HepG2 (cell line): ENCODE data around the gene CDYL2. TPM values are rescaled to one million over a fixed set of nuclear protein-coding genes. Genes with fewer than 3 reads are reported as not detected.
A peak's percentile ranks its signal among the peaks of the same experiment; 100 is the strongest.

Source experiments
- ATAC-seq: fragments of 200-7000 bp; cut with Tn5 transposase; 3 replicates; pipeline ENCODE4 v1.9.1; 2020; ENCODE audit warnings: mild to moderate bottlenecking, moderate library complexity
- BruUV-seq: library from RNA; stranded (reverse); fragments of 400-500 nt; replicated peaks from 2 replicates; lab custom pipeline; 2021; lab: Mats Ljungman, UMichigan
- CTCF ChIA-PET: fragments of 300-600 bp; formaldehyde crosslinking; extraction: SDS; loops from one replicate; lab custom pipeline; 2021; ENCODE audit warnings: low total read pairs, inconsistent platforms, low intra/inter-chr PET ratio; lab: Yijun Ruan, JAX
- POLR2A ChIA-PET: fragments of 350-600 bp; sonication (Branson Sonifier 250); formaldehyde crosslinking; loops from one replicate; lab custom pipeline; 2020; ENCODE audit warnings: antibody characterized with exemption, inconsistent platforms; lab: Yijun Ruan, JAX
- DNase-seq: peaks from one replicate; pipeline ENCODE4 v3.0.0-alpha.2; 2015; ENCODE audit warnings: low spot score
- FAIRE-seq: peaks from 3 replicates; lab custom pipeline; 2011; peaks lifted over from hg19 to GRCh38; lab: Jason Lieb, UNC
- H2AFZ ChIP-seq: one replicate; pipeline ENCODE4 v1.6.1; 2011; ENCODE audit warnings: low read length, inconsistent platforms
- H3K27ac ChIP-seq: fragments of 300-600 bp; 3 replicates; pipeline ENCODE4 v1.8.0; 2011; ENCODE audit warnings: mixed run types, mild to moderate bottlenecking, mixed read lengths, low read length, inconsistent platforms; ENCODE audit not compliant: insufficient read depth; ENCODE audit errors: extremely low read length
- H3K27me3 ChIP-seq, 2 experiments: fragments of 200-600 bp in 1 of 2; 2 replicates in 1 of 2; 3 replicates in 1 of 2; pipeline versions ENCODE4 v1.6.0 to v1.8.0; 2011; ENCODE audit warnings: low read length in 2 of 2, mild to moderate bottlenecking in 2 of 2, moderate library complexity in 2 of 2, inconsistent platforms in 1 of 2; ENCODE audit not compliant: insufficient read depth in 2 of 2, control insufficient read depth in 1 of 2
- H3K36me3 ChIP-seq, 2 experiments: fragments of 200-600 bp in 1 of 2; replicated peaks in 1 of 2; 2 replicates in 1 of 2; 3 replicates in 1 of 2; pipeline versions ENCODE4 v1.5.1 to v1.8.0; 2011; ENCODE audit warnings: low read length in 2 of 2, inconsistent platforms in 1 of 2; ENCODE audit not compliant: insufficient read depth in 2 of 2, control insufficient read depth in 1 of 2
- H3K4me1 ChIP-seq: 2 replicates; pipeline ENCODE4 v1.5.1; 2012; ENCODE audit warnings: low read length, inconsistent platforms; ENCODE audit not compliant: insufficient read depth
- H3K4me2 ChIP-seq: 2 replicates; pipeline ENCODE4 v1.6.0; 2011; ENCODE audit warnings: low read depth, low read length, inconsistent platforms
- H3K4me3 ChIP-seq, 3 experiments: fragments of 200-600 bp in 1 of 3; sonication (generic), shearing (Covaris generic) in 1 of 3; replicated peaks in 1 of 3; 2 replicates each; pipeline ENCODE4 v1.5.1; 2011 to 2016; ENCODE audit warnings: low read length in 3 of 3, inconsistent platforms in 2 of 3, low read depth in 2 of 3, mild to moderate bottlenecking in 2 of 3, control low read depth in 1 of 3, mixed read lengths in 1 of 3; ENCODE audit not compliant: insufficient read depth in 1 of 3
- H3K79me2 ChIP-seq: one replicate; pipeline ENCODE4 v1.6.1; 2011; ENCODE audit warnings: low read length, inconsistent platforms; ENCODE audit not compliant: insufficient read depth
- H3K9ac ChIP-seq: 2 replicates; pipeline ENCODE4 v1.6.0; 2011; ENCODE audit warnings: mild to moderate bottlenecking, low read depth, low read length, inconsistent platforms; ENCODE audit not compliant: insufficient read depth
- H3K9me3 ChIP-seq: 2 replicates; pipeline ENCODE4 v1.5.1; 2012; ENCODE audit warnings: mild to moderate bottlenecking, low read length
- H4K20me1 ChIP-seq: 2 replicates; pipeline ENCODE4 v1.6.0; 2011; ENCODE audit warnings: inconsistent platforms, mild to moderate bottlenecking, low read length, moderate library complexity; ENCODE audit not compliant: insufficient read depth
- IRX3 ChIP-seq: sonication (generic); formaldehyde crosslinking; IDR thresholded peaks from 2 replicates; pipeline ENCODE4 v1.8.1; 2023; ENCODE audit warnings: mild to moderate bottlenecking, low read depth, missing genetic modification reagents, borderline replicate concordance
- NR1H2 ChIP-seq: sonication (generic); formaldehyde crosslinking; IDR thresholded peaks from 2 replicates; pipeline ENCODE4 v1.8.1; 2022; ENCODE audit warnings: low read depth, missing genetic modification reagents, borderline replicate concordance
- PRDM10 ChIP-seq: sonication (generic); formaldehyde crosslinking; IDR thresholded peaks from 2 replicates; pipeline ENCODE4 v1.4.0; 2020; ENCODE audit warnings: low read depth, missing genetic modification reagents
- REL ChIP-seq: sonication (generic); formaldehyde crosslinking; conservative IDR thresholded peaks from 2 replicates; pipeline ENCODE4 v1.8.0; 2022; ENCODE audit warnings: mild to moderate bottlenecking, missing genetic modification reagents, moderate library complexity
- ZBTB40 ChIP-seq, 2 experiments: fragments of 450-650 bp in 1 of 2; sonication (generic) in 1 of 2; formaldehyde crosslinking in 1 of 2; IDR thresholded peaks; 2 replicates each; pipeline versions ENCODE4 v1.6.1 to v1.8.0; 2016 to 2022; ENCODE audit warnings: antibody characterized with exemption in 1 of 2, mild to moderate bottlenecking in 1 of 2, missing genetic modification reagents in 1 of 2
- ZFY ChIP-seq: sonication (generic); formaldehyde crosslinking; IDR thresholded peaks from 2 replicates; pipeline ENCODE4 v1.4.0; 2020; ENCODE audit warnings: missing genetic modification reagents
- ZNF672 ChIP-seq: sonication (generic); formaldehyde crosslinking; IDR thresholded peaks from 2 replicates; pipeline ENCODE4 v1.8.1; 2022; ENCODE audit warnings: missing genetic modification reagents
- WGBS: methylation state at CpG from one replicate; pipeline ENCODE4 v1.1.6; 2017; ENCODE audit warnings: low lambda C conversion rate; 5-methylcytosine and 5-hydroxymethylcytosine counted together
- in situ Hi-C: cut with HindIII; loops from 2 replicates; pipeline ENCODE4 v1.10.0; 2017; ENCODE audit warnings: low pct_unique_long_range_greater_than_20kb; ENCODE audit not compliant: extremely low pct_ligation_motif_present
- intact Hi-C: fragments of 100-400 bp; cut with micrococcal nuclease; formaldehyde crosslinking; loops from one replicate; pipeline ENCODE4 v1.10.0; 2022; ENCODE audit not compliant: unreplicated experiment
- polyA plus RNA-seq, 8 experiments: library from polyadenylated mRNA; depleted of rRNA in 3 of 8; stranded (reverse) in 7 of 8; unstranded in 1 of 8; fragments of >200 nt; fragmentation: Illumina TruSeq in 4 of 8; extraction: Trizol in 4 of 8; gene quantifications; 2 replicates each; pipeline versions ENCODE4 v1.2.1 to v1.2.3, GENCODE V29; 2011 to 2016; ENCODE audit warnings: low read depth in 4 of 8, missing spikeins in 1 of 8, mixed read lengths in 1 of 8; ENCODE audit not compliant: insufficient read depth in 1 of 8
- total RNA-seq, 5 experiments: library from RNA; depleted of rRNA; stranded (reverse); fragments of >200 nt; fragmentation: Illumina TruSeq; extraction: Trizol; gene quantifications; 2 replicates each; pipeline ENCODE4 v1.2.3, GENCODE V29; 2016; ENCODE audit warnings: low read depth in 1 of 5

The CDYL2 gene
- total and polyA plus RNA-seq, 2 of the 13 experiments (the other 11 are each of a cell fraction or from before 2014, with no cell fraction given) = 0.07 to 0.35 TPM

GRCh38 chr16:80666378-80667250 is 137.8 kb downstream of the CDYL2 start (continued):
- TF ChIP-seq PRDM10 (CRISPR knock-in tag) (no peak), NR1H2 (CRISPR knock-in tag) (no peak)

- intact Hi-C loops = no loop called here
- Histone ChIP-seq H3K4me3 (no peak overlapping the region), H3K79me2 (no peaks in the 10 kb centered on the region), H3K9ac (no peak overlapping the region), H3K27me3 (peaks cover 0 to 14% of the 10 kb centered on the region in 2 experiments; a peak in 2 of 5 replicates), H3K27ac (no peak overlapping the region), H3K4me2 (no peak overlapping the region), H3K36me3 (no peaks in the 10 kb centered on the region), H4K20me1 (no peaks in the 10 kb centered on the region), H3K4me1 (no peaks in the 10 kb centered on the region), H3K9me3 (peaks cover 6% of the 10 kb centered on the region), H2AFZ (no peak overlapping the region)
- ChIA-PET POLR2A (no interaction called here), CTCF (no interaction called here)
- in situ Hi-C loops = no loop called here
- ATAC-seq (no peak), FAIRE-seq (no peak), DNase-seq (no peak)
- no TSS peak for BruUV-seq
- 33% methylated on average over 4 of the region's 4 CpGs for WGBS
- TF ChIP-seq ZFY (CRISPR knock-in tag) (no peak), ZBTB40 (IDR thresholded peaks at IDR 0.05) (peak; percentile 75), ZBTB40 (CRISPR knock-in tag; IDR thresholded peaks at IDR 0.05) (no peak), ZNF672 (CRISPR knock-in tag) (no peak), IRX3 (CRISPR knock-in tag) (no peak), REL (CRISPR knock-in tag) (no peak)
Measured at GRCh38 chr16:80665356-80665755, 139.0 kb downstream of the CDYL2 start.
